C4-2B (cell line): ENCODE data around the gene CRY1.

ENCODE experiments used
- ZFX ChIP-seq: fragments of 450-650 bp; IDR thresholded peaks from 2 replicates; pipeline ENCODE4 v1.6.1; 2017
- TF ChIP-seq, protein P1 (sequence below): fragments of 450-650 bp; conservative IDR thresholded peaks from 2 replicates; pipeline ENCODE4 v1.5.1; 2017; ENCODE audit warnings: mild to moderate bottlenecking

GRCh38 chr12:106957583-106957982 lies 135.8 kb downstream of the CRY1 start:
- TF ChIP-seq, protein P1, sequence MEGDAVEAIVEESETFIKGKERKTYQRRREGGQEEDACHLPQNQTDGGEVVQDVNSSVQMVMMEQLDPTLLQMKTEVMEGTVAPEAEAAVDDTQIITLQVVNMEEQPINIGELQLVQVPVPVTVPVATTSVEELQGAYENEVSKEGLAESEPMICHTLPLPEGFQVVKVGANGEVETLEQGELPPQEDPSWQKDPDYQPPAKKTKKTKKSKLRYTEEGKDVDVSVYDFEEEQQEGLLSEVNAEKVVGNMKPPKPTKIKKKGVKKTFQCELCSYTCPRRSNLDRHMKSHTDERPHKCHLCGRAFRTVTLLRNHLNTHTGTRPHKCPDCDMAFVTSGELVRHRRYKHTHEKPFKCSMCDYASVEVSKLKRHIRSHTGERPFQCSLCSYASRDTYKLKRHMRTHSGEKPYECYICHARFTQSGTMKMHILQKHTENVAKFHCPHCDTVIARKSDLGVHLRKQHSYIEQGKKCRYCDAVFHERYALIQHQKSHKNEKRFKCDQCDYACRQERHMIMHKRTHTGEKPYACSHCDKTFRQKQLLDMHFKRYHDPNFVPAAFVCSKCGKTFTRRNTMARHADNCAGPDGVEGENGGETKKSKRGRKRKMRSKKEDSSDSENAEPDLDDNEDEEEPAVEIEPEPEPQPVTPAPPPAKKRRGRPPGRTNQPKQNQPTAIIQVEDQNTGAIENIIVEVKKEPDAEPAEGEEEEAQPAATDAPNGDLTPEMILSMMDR: no peak
- TF ChIP-seq ZFX: no peak
